Keratinocyte (primary cell): ENCODE results near the gene FANCG. TPM values are rescaled to one million over a fixed set of nuclear protein-coding genes. Genes with fewer than 3 reads are reported as not detected.
A peak's percentile ranks its signal among the peaks of the same experiment; 100 is the strongest.

Source experiments
- DNase-seq: peaks from one replicate; pipeline ENCODE4 v3.0.0-alpha.2; 2011; ENCODE audit warnings: low read depth, missing footprints, low spot score
- FAIRE-seq: peaks from 2 replicates; lab custom pipeline; 2011; peaks lifted over from hg19 to GRCh38; lab: Jason Lieb, UNC
- H2AFZ ChIP-seq: 2 replicates; pipeline ENCODE4 v1.6.0; 2012; ENCODE audit warnings: low read length, control low read depth, inconsistent platforms; ENCODE audit not compliant: control insufficient read depth
- H3K27ac ChIP-seq: 2 replicates; pipeline ENCODE4 v1.5.1; 2011; ENCODE audit warnings: low read length; ENCODE audit not compliant: control insufficient read depth, insufficient read depth
- H3K27me3 ChIP-seq: 3 replicates; pipeline ENCODE4 v1.6.0; 2011; ENCODE audit warnings: low read length; ENCODE audit not compliant: control insufficient read depth, insufficient read depth; ENCODE audit errors: extremely low read depth
- H3K36me3 ChIP-seq, 2 experiments: 2 replicates in 1 of 2; 3 replicates in 1 of 2; pipeline ENCODE4 v1.5.1; 2011; ENCODE audit warnings: low read length in 2 of 2, mild to moderate bottlenecking in 1 of 2; ENCODE audit not compliant: control insufficient read depth in 2 of 2, insufficient read depth in 2 of 2; ENCODE audit errors: extremely low read depth in 1 of 2
- H3K4me1 ChIP-seq: 3 replicates; pipeline ENCODE4 v1.5.1; 2011; ENCODE audit warnings: low read length; ENCODE audit not compliant: control insufficient read depth, insufficient read depth; ENCODE audit errors: extremely low read depth
- H3K4me2 ChIP-seq: 3 replicates; pipeline ENCODE4 v1.6.0; 2011; ENCODE audit warnings: low read depth, low read length; ENCODE audit not compliant: control insufficient read depth, insufficient read depth; ENCODE audit errors: extremely low read depth
- H3K4me3 ChIP-seq, 3 experiments: fragments of 200-600 bp in 1 of 3; sonication (generic) in 1 of 3; 2 replicates in 2 of 3; 3 replicates in 1 of 3; pipeline ENCODE4 v1.5.1; 2011 to 2016; ENCODE audit warnings: low read length in 3 of 3, mild to moderate bottlenecking in 3 of 3, control low read depth in 2 of 3, inconsistent platforms in 1 of 3, low read depth in 1 of 3, mixed read lengths in 1 of 3, mixed run types in 1 of 3, moderate library complexity in 1 of 3; ENCODE audit not compliant: control insufficient read depth in 2 of 3, insufficient read depth in 2 of 3; ENCODE audit errors: extremely low read depth in 1 of 3
- H3K79me2 ChIP-seq: 2 replicates; pipeline ENCODE4 v1.6.0; 2012; ENCODE audit warnings: low read length; ENCODE audit not compliant: control insufficient read depth, insufficient read depth
- H3K9ac ChIP-seq: 3 replicates; pipeline ENCODE4 v1.6.0; 2011; ENCODE audit warnings: low read length; ENCODE audit not compliant: control insufficient read depth, insufficient read depth; ENCODE audit errors: extremely low read depth
- H3K9me1 ChIP-seq: 3 replicates; pipeline ENCODE4 v1.6.0; 2011; ENCODE audit warnings: low read length; ENCODE audit not compliant: control insufficient read depth, insufficient read depth; ENCODE audit errors: extremely low read depth
- H3K9me3 ChIP-seq: 2 replicates; pipeline ENCODE4 v1.5.1; 2012; ENCODE audit warnings: low read depth, low read length; ENCODE audit not compliant: control insufficient read depth
- H4K20me1 ChIP-seq: 3 replicates; pipeline ENCODE4 v1.6.0; 2011; ENCODE audit warnings: low read length; ENCODE audit not compliant: control insufficient read depth, insufficient read depth; ENCODE audit errors: extremely low read depth
- EZH2 ChIP-seq: IDR thresholded peaks from one replicate; pipeline ENCODE4 v1.6.1; 2012; ENCODE audit warnings: inconsistent platforms, mild to moderate bottlenecking, low read length, moderate library complexity
- dilution Hi-C: fragments of 300-500 bp; cut with MboI; formaldehyde crosslinking; loops from one replicate; pipeline ENCODE4 v1.7.0; 2020; ENCODE audit warnings: low sequenced_read_pairs; ENCODE audit not compliant: extremely low pct_ligation_motif_present
- polyA plus RNA-seq, 5 experiments: library from polyadenylated mRNA; depleted of rRNA in 3 of 5; stranded (reverse) in 3 of 5; stranded (forward) in 1 of 5; unstranded in 1 of 5; fragments of >200 nt; gene quantifications; 1 replicate in 1 of 5; 2 replicates in 3 of 5; 3 replicates in 1 of 5; pipeline versions ENCODE4 v1.2.1 to v1.2.3, GENCODE V29; 2011 to 2012; ENCODE audit warnings: missing spikeins in 2 of 5, low read depth in 1 of 5, low replicate concordance in 1 of 5
- TF ChIP-seq, protein P1 (sequence below), 3 experiments: IDR thresholded peaks in 1 of 3; conservative IDR thresholded peaks in 1 of 3; optimal IDR thresholded peaks in 1 of 3; 2 replicates in 2 of 3; 3 replicates in 1 of 3; pipeline versions ENCODE3 to v1.5.1; 2011; ENCODE audit warnings: low read length in 3 of 3, mild to moderate bottlenecking in 3 of 3, moderate library complexity in 2 of 3, control low read depth in 1 of 3, inconsistent platforms in 1 of 3; ENCODE audit not compliant: insufficient read depth in 2 of 3; ENCODE audit errors: extremely low read depth in 1 of 3

FANCG gene
- polyA plus RNA-seq, 1 donor (not counting 4 experiments of a cell fraction or from before 2014, with no cell fraction given): 14.6 TPM

GRCh38 chr9:35051069-35051967, 28.4 kb downstream of the FANCG start:
- Histone ChIP-seq H3K4me1 (peaks cover 3% of the 10 kb centered on the region), H3K27ac (no peak overlapping the region), H4K20me1 (peaks cover 3% of the 10 kb centered on the region), H3K9me1 (no peaks in the 10 kb centered on the region), H3K9ac (no peak overlapping the region), H3K9me3 (no peaks in the 10 kb centered on the region), H3K36me3 (peaks cover 21 to 29% of the 10 kb centered on the region in 2 experiments), H3K4me3 (no peak overlapping the region), H3K4me2 (no peak overlapping the region), H3K79me2 (no peaks in the 10 kb centered on the region), H3K27me3 (no peaks in the 10 kb centered on the region), H2AFZ (no peak overlapping the region)
- FAIRE-seq (peak; percentile 74), DNase-seq (no peak)
- dilution Hi-C loops: no loop called here
- TF ChIP-seq, protein P1, sequence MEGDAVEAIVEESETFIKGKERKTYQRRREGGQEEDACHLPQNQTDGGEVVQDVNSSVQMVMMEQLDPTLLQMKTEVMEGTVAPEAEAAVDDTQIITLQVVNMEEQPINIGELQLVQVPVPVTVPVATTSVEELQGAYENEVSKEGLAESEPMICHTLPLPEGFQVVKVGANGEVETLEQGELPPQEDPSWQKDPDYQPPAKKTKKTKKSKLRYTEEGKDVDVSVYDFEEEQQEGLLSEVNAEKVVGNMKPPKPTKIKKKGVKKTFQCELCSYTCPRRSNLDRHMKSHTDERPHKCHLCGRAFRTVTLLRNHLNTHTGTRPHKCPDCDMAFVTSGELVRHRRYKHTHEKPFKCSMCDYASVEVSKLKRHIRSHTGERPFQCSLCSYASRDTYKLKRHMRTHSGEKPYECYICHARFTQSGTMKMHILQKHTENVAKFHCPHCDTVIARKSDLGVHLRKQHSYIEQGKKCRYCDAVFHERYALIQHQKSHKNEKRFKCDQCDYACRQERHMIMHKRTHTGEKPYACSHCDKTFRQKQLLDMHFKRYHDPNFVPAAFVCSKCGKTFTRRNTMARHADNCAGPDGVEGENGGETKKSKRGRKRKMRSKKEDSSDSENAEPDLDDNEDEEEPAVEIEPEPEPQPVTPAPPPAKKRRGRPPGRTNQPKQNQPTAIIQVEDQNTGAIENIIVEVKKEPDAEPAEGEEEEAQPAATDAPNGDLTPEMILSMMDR (optimal IDR thresholded peaks at IDR 0.05 in 1 of 3, IDR thresholded peaks at IDR 0.05 in 1 of 3, conservative IDR thresholded peaks at IDR 0.05 in 1 of 3; ENCODE audit: extremely low read depth in 1 of 3, insufficient read depth in 2 of 3, low read length in 3 of 3): peak; percentile 54 to 66 (median 65)
- TF ChIP-seq EZH2: no peak

- peaks cover 2% of the 10 kb centered on the region for H4K20me1 ChIP-seq
- no peaks in the 10 kb centered on the region for H3K79me2 ChIP-seq
- no peak overlapping the region for H3K4me2 ChIP-seq
- no peak overlapping the region for H3K27ac ChIP-seq
- H3K4me3 ChIP-seq: no peak overlapping the region
- H3K36me3 ChIP-seq: peaks cover 12 to 24% of the 10 kb centered on the region in 2 experiments
- FAIRE-seq (no peak), DNase-seq (no peak)
- dilution Hi-C loops: no loop called here
- no peaks in the 10 kb centered on the region for H3K9me1 ChIP-seq
- no peak overlapping the region for H2AFZ ChIP-seq
- peaks cover 3% of the 10 kb centered on the region for H3K4me1 ChIP-seq
- H3K27me3 ChIP-seq: no peaks in the 10 kb centered on the region
- TF ChIP-seq, protein P1 (optimal IDR thresholded peaks at IDR 0.05 in 1 of 3, IDR thresholded peaks at IDR 0.05 in 1 of 3, conservative IDR thresholded peaks at IDR 0.05 in 1 of 3; ENCODE audit: extremely low read depth in 1 of 3, insufficient read depth in 2 of 3, low read length in 3 of 3): no peak
- TF ChIP-seq EZH2: no peak
- no peak overlapping the region for H3K9ac ChIP-seq
- H3K9me3 ChIP-seq: no peaks in the 10 kb centered on the region
Observed at GRCh38 chr9:35048511-35048910, 31.2 kb downstream of the FANCG start.
